ENCODE measurements around the gene PTPRN2.
"Not testable (repeated sequence)": the region's sequence is repeated elsewhere in the genome, so short reads cannot be mapped to it uniquely, and the experiment has no call there.

The PTPRN2 gene

DNA sequence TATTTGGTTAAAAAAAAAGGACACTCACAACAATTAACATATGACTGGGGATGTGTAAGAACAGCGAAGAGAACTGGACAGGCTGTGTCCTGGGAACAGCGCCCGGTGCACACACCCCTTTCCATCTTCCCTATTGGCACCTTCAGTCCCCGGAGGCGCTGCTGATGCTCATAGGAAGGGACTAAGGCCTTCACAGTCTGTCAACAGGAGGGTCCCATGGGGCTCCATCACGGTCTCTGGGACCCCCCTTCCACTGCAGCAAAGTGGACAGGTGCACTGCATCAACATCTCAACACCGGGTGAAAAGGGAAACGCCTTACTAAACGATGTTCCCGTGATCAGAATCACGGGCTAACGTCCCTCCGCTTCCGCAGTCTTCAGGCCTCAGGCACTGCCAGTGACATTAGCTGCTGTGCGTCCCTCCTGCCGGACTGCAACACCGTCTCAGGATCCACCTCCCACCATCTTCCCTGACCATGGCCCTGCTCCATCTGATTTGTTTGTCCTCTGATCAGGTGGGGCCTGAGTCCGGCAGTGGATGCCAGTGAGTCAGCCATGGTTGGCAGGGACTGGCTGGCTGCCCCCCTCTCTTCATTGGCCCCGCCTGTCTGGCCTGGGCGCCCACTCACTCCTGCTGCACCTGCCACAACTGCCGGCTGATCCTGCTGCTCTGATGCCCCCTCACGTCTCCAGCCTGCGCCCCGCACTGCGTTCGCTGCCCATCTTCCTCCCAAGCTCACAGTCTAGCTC lies 636.1 kb downstream of the PTPRN2 start:
- no peak for DNase-seq

DNA sequence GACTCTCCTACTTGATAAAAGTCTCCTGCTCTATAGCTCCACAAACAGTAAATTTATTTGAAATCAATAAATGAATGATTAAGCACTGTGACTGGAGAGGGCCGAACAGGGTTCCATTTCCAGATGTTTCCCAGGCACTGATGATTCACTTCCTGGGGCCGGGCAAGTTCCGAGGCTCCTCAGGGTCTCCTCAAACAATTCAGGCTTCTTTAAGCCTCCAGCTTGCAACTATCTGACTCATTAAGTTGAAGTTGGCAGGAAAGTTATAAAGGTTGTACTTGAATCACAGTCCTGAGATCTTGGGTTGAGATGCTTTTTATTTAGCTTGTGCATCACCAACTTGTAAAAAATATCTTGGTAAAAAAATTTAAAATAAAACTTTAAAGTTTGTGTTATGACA lies 637.9 kb downstream of the PTPRN2 start:
- DNase-seq = no peak

GRCh38 chr7:157947504-157947903 lies 640.1 kb downstream of the PTPRN2 start:
- no peak for DNase-seq

DNA sequence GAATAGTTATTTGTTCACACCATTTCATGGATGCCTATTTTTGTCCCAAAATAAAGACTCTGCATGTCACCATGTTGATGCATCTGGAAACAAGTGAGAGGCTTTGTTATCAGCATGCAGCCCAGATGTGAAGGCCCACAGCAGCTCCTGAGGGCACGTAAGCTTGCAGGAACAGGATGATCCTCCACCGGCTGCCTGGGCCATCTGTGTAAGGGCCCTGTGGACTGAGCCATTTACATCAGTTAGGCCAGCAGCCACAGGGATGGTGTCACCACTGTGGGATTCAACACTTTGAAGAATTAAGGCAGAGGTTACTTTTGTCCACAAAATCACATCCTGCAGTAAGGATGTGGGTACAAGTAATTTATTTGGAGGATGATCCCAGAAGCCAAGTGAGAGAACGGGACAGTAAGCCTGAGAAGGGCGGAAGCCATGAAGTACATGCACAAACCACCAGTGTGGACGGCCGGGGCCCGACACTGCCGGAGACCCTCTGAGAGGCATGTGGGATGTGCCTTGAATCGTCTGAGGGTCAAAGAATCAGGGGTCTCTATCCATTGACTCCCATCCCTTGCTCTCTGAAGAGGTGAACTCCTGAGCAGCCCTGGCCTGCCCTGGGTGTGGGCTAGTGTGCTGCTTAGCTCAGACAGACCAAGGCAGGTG lies 641.1 kb downstream of the PTPRN2 start:
- no peak for DNase-seq

DNA sequence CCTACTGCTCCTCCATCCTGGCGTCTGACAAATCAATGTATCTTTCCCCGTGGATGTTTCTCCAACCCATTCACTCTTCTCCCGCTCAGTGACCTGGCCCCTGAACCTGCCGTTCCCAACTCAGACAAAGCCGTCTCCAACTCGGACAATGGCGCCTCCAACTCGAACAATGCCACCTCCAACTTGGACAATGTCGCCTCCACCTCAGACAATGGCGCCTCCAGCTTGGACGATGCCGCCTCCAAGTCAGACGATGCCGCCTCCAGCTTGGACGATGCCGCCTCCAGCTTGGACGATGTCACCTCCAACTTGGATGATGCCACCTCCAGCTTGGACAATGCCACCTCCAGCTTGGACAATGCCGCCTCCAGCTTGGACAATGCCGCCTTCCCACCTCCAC lies 642.2 kb downstream of the PTPRN2 start:
- no peak for DNase-seq

DNA sequence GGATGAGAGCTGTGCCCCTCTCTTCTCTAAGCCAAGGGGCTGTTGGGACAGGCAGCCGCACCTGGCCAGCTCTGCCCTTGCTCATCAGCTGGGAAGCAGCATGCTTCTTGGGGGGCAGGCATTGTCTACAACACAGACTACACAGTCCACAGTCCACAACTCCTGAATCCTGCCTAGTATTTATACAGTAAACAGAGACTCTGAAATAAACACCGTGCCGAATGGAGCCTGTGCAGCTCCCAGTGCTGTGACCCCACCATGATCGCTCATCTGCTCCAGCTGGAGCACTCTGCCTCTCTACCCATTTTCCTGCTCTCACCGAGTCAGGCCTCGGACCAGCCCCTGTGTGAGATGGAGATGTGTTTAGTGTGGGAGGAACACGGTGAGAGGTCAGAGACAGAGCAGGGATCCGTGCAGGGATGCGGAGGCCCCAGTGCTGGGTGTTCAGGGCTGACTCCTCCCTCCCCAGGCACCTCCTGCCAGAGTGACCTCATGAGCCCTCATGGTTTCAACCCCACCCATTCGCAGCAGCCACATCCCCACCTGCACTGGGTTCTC lies 642.8 kb downstream of the PTPRN2 start:
- no peak for DNase-seq

- DNase-seq = no peak
Measured at GRCh38 chr7:157944051-157944450, 643.6 kb downstream of the PTPRN2 start.

DNA sequence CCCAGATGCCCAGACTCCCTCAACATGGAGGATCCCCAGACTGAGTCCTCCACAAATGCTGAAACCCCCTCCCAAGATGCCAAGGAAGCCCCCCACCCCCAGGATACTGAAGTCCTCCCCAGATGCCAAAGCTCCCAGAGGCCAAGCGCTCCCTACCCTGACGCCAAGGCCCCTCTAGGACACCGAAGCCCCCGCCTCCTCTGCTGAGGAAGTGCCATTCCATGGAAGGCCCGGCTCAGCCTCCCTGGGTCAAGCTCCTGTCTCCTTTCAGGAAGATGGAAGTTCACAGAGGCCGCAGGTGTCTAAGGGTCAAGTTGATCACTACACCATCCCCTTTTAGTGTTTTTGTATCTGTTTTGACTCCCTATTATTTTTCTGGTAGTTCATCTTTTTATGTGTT lies 644.1 kb downstream of the PTPRN2 start:
- no peak for DNase-seq

DNA sequence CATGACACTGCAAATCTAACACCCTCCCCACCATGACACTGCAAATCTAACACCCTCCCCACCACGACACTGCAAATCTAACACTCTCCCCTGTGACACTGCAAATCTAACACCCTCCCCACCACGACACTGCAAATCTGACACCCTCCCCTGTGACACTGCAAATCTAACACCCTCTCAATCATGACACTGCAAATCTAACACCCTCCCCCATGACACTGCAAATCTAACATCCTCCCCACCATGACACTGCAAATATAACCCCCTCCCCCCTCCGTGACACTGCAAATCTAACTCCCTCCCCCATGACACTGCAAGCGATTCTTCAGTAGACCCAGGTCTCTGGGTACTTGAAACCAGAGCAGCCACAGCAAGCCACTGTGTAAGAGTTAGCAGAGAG lies 646.4 kb downstream of the PTPRN2 start:
- no peak for DNase-seq

- DNase-seq = no peak
Measured at GRCh38 chr7:157940497-157940896, 647.1 kb downstream of the PTPRN2 start.

DNA sequence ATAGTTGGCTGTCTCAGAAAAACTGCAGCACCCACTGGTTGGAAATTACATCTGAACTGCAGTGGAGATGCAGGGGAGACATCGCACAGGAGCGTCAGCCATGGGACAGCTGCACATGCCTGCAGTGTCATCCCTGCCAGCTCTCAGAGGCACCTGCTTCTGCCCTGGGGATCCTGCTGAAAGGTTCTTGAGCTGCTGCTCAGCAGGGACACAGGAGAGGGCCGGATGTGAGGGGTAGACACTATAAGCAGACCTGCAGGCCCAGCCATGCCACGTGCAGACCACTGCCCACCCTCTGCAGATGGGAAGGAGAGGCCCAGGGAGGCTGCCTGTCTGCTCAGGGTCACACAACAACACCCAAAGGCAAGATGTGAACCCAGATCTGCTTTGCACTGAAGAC lies 649.4 kb downstream of the PTPRN2 start:
- no peak for DNase-seq

DNA sequence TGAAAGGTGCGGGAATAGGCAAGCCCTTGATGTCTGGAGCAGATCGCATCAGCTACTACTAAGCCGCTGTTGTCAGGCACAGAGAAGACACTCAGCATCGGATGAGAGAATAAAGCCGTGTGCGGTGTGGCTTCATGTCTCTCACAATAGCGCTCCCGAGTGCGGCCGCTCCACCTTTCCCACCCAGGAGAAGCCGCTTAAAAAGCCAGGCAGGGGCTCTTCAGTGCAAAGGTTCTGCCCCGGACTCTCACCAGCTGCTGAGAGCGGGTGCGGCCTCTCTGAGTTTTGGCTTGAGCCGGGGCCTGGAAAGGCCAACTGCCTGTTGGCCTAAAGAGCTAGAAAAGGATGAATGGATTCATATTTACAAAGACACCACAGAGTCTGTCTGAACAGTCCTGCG lies 650.2 kb downstream of the PTPRN2 start:
- DNase-seq = no peak

GRCh38 chr7:157936976-157937375 lies 650.6 kb downstream of the PTPRN2 start:
- DNase-seq = no peak

DNA sequence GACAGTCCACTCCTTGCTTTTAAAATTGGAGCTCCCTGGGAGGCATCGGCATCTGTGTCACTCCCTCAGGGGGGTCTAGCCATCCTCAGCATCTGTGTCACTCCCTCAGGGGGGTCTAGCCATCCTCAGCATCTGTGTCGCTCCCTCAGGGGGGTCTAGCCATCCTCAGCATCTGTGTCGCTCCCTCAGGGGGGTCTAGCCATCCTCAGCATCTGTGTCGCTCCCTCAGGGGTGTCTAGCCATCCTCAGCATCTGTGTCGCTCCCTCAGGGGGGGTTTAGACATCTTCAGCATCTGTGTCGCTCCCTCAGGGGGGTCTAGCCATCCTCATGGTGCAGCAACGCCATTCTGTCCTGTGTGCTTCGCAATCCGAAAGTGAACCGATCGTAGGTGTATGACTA lies 651.9 kb downstream of the PTPRN2 start:
- DNase-seq = not testable (repeated sequence)

DNA sequence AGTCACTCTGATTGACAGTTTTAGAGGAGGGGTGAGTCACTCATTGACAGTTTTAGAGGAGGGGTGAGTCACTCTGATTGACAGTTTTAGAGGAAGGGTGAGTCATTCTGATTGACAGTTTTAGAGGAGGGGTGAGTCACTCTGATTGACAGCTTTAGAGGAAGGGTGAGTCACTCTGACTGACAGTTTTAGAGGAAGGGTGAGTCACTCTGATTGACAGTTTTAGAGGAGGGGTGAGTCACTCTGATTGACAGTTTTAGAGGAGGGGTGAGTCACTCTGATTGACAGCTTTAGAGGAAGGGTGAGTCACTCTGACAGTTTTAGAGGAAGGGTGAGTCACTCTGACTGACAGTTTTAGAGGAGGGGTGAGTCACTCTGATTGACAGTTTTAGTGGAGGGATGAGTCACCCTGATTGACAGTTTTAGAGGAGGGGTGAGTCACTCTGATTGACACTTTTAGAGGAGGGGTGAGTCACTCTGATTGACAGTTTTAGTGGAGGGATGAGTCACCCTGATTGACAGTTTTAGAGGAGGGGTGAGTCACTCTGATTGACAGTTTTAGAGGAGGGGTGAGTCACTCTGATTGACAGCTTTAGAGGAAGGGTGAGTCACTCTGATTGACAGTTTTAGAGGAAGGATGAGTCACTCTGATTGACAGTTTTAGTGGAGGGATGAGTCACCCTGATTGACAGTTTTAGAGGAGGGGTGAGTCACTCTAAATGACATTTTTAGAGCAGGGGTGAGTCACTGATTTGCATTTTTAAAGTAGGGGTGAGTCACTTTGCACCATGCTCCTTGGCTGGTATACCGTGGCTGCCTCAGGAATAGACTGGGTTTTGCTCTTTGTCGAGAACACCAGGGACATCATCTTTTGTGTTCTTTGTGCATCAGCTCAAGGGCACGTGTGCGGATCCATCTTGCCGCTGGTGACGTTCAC lies 654.1 kb downstream of the PTPRN2 start:
- not testable (repeated sequence) for DNase-seq

DNA sequence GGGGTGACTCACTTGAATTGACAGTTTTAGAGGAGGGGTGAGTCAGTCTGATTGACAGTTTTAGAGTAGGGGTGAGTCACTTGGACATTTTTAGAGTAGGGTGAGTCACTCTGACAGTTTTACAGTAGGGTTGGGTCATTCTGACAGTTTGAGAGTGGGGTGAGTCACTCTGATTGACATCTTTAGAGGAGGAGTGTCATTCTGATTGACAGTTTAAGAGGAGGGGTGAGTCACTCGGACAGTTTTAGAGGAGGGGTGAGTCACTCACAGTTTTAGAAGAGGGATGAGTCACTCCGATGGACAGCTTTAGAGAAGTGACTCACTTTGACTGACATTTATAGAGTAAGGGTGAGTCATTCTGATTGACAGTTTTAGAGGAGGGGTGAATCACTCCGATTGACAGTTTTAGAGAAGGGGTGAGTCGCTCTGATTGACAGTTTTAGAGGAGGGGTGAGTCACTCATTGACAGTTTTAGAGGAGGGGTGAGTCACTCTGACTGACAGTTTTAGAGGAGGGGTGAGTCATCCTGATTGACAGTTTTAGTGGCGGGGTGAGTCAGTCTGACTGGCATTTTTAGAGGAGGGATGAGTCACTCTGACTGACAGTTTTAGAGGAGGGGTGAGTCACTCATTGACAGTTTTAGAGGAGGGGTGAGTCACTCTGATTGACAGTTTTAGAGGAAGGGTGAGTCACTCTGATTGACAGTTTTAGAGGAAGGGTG lies 655.0 kb downstream of the PTPRN2 start:
- DNase-seq = no peak

DNA sequence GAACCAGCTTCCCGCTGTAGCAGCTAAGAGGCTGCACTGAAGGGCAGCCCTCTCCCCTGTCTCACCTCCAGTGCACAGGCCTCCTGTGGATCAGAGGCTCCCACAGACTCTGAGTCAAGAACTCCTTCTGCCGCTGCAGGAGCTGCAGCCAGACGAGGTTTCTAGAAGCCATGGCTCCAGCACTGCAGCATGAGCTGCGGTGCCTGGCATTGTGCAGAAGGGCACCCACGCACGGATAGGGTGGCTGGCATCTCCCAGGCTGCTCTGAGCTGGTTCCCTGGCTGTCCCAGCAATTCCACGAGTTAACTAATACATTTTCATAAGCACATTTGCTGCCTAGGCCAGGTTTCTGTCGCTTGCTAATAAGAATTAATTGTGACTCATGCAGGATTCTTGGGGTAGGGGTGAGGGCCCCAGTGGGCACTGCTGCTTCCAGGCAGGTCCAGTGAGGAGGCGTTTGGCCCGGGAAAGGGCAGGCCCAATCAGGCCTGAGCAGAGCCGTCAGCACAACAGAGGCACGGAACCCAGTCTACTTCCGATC lies 656.6 kb downstream of the PTPRN2 start:
- no peak for DNase-seq

- DNase-seq = peak; percentile 32
Measured at GRCh38 chr7:157930441-157930840, 657.2 kb downstream of the PTPRN2 start.

DNA sequence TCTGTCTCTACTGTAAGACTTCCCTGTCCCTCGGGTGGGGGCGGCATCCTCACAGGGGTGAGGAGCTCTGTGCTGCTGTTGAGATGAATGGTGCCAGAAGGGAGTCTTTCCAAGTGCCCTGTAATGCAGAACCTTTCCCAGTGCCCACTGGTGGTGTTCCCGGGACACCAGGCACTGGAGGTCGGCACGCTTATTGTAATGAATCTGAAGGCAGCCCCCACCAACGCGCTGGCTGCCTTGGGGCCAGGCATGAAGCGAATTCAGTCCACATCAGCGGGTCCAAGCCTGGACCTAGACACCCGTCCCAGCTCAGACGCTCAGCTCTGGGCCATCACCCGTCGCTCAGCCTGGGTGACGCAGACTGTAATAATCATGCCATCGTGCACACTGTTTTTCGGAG lies 658.0 kb downstream of the PTPRN2 start:
- DNase-seq = no peak

DNA sequence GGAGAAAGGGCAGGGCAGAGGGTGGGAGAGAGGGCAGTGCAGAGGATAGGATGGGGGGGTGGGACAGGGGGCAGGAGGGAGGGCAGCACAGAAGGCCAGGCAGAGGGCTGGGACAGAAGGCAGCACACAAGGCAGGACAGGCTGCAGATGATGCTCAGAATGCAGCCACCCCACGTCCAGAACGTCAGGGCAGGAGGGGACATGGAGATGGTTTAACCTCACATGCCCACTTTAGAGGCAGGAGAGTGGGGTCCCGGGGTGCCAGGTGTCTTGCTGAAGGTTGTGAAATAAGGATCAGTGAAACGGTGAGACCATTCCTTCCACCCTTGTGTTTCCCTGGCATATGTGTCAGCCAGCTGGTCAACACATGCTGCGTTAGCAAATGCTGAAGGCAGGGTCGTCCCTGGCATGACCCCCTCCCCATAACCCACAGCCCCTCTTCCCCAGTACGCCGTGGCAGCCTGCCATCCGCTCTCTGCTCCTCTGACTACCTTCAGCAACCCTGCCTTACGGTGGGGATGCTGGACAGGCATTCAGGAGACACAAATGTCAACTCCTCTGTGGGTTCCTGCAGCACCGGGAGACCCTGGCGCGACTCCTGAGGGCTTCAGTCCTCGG lies 658.7 kb downstream of the PTPRN2 start:
- DNase-seq = no peak

- no peak for DNase-seq
Measured at GRCh38 chr7:157928171-157928794, 659.3 kb downstream of the PTPRN2 start.
